Upper lobe of right lung (tissue), 1 donor: ENCODE data around the gene KCTD21. TPM values are rescaled to one million over a fixed set of nuclear protein-coding genes. Genes with fewer than 3 reads are reported as not detected.

ENCODE experiments used
- ATAC-seq: fragments of 200-7000 bp; cut with Tn5 transposase; one replicate; pipeline ENCODE4 v1.9.1; 2020; ENCODE audit warnings: mild to moderate bottlenecking, moderate library complexity
- DNase-seq: peaks from one replicate; pipeline ENCODE4 v3.0.0-alpha.2; 2020
- H3K27ac ChIP-seq: fragments of 200-600 bp; one replicate; pipeline ENCODE4 v1.8.0; 2022
- H3K27me3 ChIP-seq: fragments of 200-600 bp; one replicate; pipeline ENCODE4 v1.8.0; 2022; ENCODE audit warnings: mild to moderate bottlenecking
- H3K36me3 ChIP-seq: fragments of 200-600 bp; one replicate; pipeline ENCODE4 v1.8.0; 2022
- H3K4me1 ChIP-seq: fragments of 200-600 bp; one replicate; pipeline ENCODE4 v1.8.0; 2022
- H3K4me3 ChIP-seq: fragments of 200-600 bp; one replicate; pipeline ENCODE4 v1.8.0; 2022; ENCODE audit warnings: mild to moderate bottlenecking
- H3K9me3 ChIP-seq: fragments of 200-600 bp; one replicate; pipeline ENCODE4 v1.8.0; 2022
- intact Hi-C: fragments of 100-400 bp; cut with DNase I; formaldehyde crosslinking; loops from one replicate; pipeline ENCODE4 v1.11.0; 2022
- total RNA-seq: library from RNA; stranded (reverse); fragmentation: NEBNext Ultra II Directional; extraction: Animal tissue kit (Norgen Biotek cat#: 25700); gene quantifications from one replicate; pipeline ENCODE4 v1.2.1, GENCODE V29; 2021
- TF ChIP-seq, protein P1 (sequence below): fragments of 200-600 bp; IDR thresholded peaks from one replicate; pipeline ENCODE4 v1.8.0; 2022; ENCODE audit warnings: antibody characterized with exemption
- donor health status: DM: no; HTN: yes; CAD: no; lungs with severe emphysema.

The KCTD21 gene
- total RNA-seq, 1 donor from 2014 or later = 10.9 TPM

DNA sequence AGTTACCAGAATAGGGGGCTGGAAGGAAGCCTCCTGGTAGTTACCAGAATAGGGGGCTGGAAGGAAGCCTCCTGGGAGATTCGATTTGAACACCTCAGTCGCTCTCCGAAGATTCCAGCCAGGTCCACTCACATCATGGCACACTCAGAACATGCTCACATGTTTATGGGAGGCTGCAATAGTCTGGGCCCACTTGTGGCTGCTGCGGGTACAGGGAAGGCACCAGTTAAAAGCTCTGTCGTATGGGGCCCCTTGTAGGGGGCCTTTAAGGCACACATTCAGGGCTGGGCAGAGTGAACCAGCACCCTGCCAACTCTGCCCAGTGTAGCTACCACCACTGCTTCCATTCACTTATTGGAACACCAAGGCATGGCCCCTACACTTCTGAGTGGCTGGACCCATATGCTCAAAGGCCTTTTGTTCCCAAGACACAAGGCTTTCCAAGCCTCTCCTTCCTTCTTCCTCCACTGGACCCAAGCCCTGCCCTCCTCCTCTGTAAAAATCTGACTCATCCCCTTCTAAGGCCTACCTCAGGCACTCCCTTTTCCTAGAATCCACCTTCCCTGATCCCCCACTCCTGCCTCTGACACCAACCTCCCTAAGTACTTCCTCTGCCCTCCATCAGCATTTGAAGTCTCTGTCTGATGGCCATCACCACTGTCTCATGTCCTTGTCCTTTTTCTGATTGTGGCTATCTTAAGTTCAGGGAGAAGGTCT, 28.3 kb upstream of the KCTD21 start:
- Histone ChIP-seq H3K4me1 (no peaks in the 10 kb centered on the region), H3K27ac (no peak overlapping the region), H3K9me3 (no peaks in the 10 kb centered on the region), H3K27me3 (no peaks in the 10 kb centered on the region), H3K4me3 (no peak overlapping the region), H3K36me3 (peaks cover 79% of the 10 kb centered on the region)
- intact Hi-C loops = no loop called here
- TF ChIP-seq, protein P1, sequence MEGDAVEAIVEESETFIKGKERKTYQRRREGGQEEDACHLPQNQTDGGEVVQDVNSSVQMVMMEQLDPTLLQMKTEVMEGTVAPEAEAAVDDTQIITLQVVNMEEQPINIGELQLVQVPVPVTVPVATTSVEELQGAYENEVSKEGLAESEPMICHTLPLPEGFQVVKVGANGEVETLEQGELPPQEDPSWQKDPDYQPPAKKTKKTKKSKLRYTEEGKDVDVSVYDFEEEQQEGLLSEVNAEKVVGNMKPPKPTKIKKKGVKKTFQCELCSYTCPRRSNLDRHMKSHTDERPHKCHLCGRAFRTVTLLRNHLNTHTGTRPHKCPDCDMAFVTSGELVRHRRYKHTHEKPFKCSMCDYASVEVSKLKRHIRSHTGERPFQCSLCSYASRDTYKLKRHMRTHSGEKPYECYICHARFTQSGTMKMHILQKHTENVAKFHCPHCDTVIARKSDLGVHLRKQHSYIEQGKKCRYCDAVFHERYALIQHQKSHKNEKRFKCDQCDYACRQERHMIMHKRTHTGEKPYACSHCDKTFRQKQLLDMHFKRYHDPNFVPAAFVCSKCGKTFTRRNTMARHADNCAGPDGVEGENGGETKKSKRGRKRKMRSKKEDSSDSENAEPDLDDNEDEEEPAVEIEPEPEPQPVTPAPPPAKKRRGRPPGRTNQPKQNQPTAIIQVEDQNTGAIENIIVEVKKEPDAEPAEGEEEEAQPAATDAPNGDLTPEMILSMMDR = no peak
- ATAC-seq = no peak
- no peak for DNase-seq

DNA sequence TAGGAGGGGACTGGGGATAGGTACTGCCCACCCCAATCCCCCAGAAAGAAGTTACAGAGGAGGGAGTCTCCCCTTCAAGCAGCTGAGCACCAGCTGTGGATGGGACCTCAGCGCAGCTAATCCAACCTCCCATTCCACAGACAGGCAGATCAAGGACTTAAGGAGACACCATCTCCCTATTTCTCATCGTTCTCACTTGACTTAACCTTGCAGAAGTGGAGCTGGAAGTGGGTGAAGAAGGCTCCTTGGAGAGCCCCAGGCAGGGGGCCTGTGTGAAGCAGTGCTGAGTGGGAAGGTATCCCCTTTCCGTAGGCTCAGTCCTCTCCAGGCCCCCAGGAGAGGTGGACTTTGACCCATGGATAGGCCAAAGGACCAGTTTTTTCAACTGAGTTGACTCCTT, 27.6 kb upstream of the KCTD21 start:
- ATAC-seq (no peak), DNase-seq (no peak)
- Histone ChIP-seq H3K27ac (no peak overlapping the region), H3K36me3 (peaks cover 72% of the 10 kb centered on the region), H3K27me3 (no peaks in the 10 kb centered on the region), H3K9me3 (no peaks in the 10 kb centered on the region), H3K4me1 (no peaks in the 10 kb centered on the region), H3K4me3 (no peak overlapping the region)
- intact Hi-C loops = no loop called here
- TF ChIP-seq, protein P1 = no peak

DNA sequence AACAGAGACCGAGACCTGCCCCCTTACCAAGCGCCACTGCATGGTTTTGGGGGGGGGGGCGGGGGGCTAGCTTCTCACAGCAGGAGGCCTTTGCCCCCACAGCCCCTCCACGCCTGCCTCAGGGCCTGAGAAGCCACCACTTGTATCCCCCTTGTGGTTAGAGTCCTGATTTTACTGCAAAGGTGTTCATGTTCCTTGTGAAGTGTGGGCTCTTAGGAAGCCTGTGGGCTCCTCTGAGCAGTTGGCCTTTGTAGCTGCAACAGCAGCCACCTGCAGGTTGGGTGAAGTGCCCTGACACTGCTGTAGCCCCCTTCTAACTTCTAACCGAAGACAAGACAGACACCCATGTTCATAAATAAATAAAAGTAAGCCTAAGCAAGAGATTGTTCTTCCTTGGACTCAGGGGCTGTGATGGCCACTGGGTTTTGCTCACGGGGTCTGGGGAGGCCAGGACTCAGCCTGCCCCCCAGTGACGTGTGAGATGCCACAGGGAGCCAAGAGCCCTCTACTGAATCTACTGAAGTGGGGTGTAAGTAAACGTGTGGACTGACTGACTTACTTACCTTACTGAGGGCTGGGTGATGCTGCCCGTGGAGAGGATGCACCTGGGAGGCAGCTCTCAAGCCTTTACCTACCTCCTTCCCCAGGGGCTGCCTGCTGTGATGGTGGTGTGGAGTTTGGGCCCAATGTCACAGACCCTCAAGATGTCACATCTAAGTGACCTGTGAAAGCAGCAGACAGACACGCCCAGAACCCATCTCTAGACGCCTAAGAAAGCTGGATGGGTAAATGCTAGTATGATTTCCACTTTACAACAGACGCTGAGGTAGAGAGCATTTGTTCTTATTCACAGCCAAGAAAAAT, 26.1 kb upstream of the KCTD21 start:
- no peaks in the 10 kb centered on the region for H3K4me1 ChIP-seq
- no peak overlapping the region for H3K27ac ChIP-seq
- no peak overlapping the region for H3K4me3 ChIP-seq
- H3K9me3 ChIP-seq = no peaks in the 10 kb centered on the region
- intact Hi-C loops = no loop called here
- DNase-seq = no peak
- no peak for ATAC-seq
- H3K36me3 ChIP-seq = peaks cover 69% of the 10 kb centered on the region
- TF ChIP-seq, protein P1 = no peak
- H3K27me3 ChIP-seq = no peaks in the 10 kb centered on the region

DNA sequence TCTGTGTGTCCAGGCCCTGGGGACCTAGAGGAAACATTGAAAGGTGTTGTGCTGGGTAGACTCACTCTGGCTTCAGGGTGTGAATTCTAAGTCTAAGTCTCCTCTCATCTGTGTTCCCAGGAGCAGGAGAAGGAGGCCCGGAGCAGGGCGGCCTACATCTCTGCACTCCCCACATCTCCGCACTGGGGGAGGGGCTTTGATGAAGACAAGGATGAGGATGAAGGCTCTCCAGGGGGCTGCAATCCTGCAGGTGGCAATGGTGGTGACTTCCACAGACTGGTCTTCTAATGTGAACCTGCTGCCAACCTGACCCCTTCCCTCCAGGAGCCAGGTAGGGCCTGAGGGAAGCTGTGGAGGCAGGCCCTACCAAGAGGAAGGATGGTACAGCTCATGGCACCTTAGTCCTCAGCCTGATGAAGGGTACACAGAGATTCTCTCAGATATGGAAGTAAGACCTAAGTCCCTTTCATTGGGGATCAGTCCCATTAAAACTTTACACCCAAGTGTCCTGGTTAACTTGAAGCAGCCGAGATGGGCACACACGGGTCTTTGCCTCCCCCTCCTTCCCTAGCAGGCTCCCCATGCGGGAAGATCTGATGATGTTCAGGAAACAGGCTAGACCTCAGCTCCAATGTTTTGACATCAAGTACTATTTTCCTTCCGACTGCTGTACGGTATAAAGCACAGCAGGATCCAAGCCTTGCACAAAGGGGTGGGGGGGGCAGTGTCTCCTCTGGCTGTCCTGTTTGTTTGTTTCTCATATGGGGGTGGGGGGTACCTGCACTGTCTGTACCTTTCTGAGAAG, 25.3 kb upstream of the KCTD21 start:
- intact Hi-C loops = no loop called here
- no peaks in the 10 kb centered on the region for H3K9me3 ChIP-seq
- H3K4me3 ChIP-seq = no peak overlapping the region
- H3K36me3 ChIP-seq = peaks cover 64% of the 10 kb centered on the region
- no peak for ATAC-seq
- no peaks in the 10 kb centered on the region for H3K27me3 ChIP-seq
- H3K4me1 ChIP-seq = no peaks in the 10 kb centered on the region
- no peak overlapping the region for H3K27ac ChIP-seq
- TF ChIP-seq, protein P1 = no peak
- no peak for DNase-seq

DNA sequence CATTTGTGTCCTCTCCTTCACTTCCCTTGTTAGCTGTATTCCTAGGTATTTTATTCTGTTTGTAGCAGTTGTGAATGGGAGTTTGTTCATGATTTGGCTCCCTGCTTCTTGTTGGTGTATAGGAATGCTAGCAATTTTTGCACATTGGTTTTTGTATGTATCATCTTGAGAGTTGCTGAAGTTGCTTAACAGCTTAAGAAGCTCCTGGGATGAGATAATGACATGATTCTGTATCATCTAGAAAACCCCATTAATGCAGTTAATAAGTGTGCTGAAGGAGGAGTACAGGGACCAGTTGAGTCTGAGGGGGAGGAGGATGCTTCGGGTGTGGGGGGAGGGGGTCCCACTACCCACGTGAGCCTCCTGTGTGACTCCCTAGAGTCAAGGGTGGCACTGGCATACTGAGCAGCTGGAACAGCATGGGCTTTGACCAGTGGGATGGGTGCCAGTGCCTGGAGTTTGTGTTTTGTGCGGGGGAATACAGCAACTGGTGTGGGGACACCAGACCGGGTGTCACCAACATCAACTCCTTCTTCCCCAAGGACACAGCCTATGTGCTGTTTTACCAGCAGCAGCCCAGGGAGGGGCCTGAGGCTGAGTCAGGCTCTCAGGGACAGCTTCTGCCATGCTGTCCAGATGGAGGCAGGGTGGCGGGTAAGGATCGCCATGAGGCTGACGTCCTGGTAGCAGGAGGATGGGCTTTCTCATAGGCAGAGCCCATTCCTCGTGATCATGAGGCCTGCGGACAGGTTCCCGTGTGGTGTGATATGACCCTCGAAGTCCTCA, 24.4 kb upstream of the KCTD21 start:
- no peak overlapping the region for H3K4me3 ChIP-seq
- no peak for ATAC-seq
- no peaks in the 10 kb centered on the region for H3K27me3 ChIP-seq
- H3K36me3 ChIP-seq = peaks cover 59% of the 10 kb centered on the region
- no peaks in the 10 kb centered on the region for H3K9me3 ChIP-seq
- DNase-seq = no peak
- H3K4me1 ChIP-seq = no peaks in the 10 kb centered on the region
- intact Hi-C loops = no loop called here
- TF ChIP-seq, protein P1 = no peak
- H3K27ac ChIP-seq = no peak overlapping the region
